Stimulated activated CD4-positive, alpha-beta T cell treated with anti-CD3 and anti-CD28 coated beads, TNF-alpha, amount 100 ng/mL, for 24 hours (primary cell): ENCODE measurements around the gene TATDN2.
"Not testable (repeated sequence)": the region's sequence is repeated elsewhere in the genome, so short reads cannot be mapped to it uniquely, and the experiment has no call there.

Experiments
- DNase-seq, 3 experiments: peaks; one replicate each; pipeline ENCODE4 v3.0.0-alpha.2; 2020; ENCODE audit warnings: low read depth in 3 of 3

The TATDN2 gene

GRCh38 chr3:10234526-10235230, 13.6 kb upstream of the TATDN2 start:
- DNase-seq = no peak

DNA sequence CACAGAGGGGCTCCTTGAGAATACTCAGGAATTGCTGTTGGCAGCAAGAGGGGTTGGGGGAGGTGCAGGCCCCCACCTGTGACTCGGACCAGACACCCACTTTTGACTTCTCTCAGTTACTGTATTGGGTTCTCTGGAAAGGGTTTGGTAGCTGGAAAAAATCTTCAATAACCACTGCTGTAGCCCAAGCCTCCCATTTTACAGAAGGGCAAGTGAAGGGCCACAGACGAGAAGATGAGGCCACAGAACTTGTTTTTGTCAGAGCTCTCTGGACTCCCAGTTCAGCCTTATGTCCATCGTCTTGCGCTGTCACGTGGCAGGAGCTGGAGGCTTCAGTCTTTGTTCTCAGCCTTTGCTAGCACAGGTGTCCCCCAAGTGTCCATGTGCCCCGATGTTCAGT, 12.7 kb upstream of the TATDN2 start:
- no peak for DNase-seq

GRCh38 chr3:10238345-10239183, 9.7 kb upstream of the TATDN2 start:
- DNase-seq = no peak

GRCh38 chr3:10240799-10241198, 7.5 kb upstream of the TATDN2 start:
- DNase-seq = no peak

DNA sequence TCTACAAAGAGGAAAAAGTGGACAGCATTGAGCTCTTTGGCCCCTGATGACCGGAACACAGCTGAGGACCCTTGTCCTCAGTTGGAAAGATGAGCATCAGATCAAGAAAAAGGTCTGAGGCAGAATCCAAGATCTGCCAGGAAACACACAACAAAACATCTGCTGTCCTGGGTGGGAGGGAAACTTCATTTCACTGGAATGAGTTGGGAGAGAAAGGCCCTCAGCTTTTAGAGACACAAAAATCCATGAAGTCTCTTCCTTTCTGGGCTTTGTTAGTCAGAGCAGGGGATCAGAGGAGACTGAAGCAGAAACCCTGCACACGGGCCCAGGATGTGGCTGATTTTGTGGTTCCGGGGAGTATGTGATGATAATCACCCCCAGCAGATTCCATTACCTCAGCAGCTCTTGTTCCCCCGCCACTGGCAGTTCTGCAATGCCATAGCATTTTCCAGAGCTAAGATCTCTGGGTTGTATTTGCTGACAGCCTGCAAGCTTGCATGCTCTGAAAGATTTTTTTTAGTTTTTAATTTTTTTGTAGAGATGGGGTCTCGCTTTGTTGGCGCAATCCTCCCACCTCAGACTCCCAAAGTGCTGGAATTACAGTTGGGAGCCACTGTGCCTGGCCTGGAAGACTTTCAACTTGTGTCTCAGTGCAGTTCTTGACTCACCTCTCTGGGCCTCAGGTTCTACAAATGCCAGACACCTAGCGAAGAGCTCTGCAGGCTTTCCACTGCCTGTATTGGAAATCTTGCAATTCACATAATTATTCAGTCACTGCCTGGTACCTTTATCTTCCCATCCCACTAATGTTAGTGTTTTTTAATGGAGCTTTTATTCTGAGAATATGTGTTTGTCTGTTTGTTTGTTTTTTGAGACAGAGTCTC, 5.8 kb upstream of the TATDN2 start:
- peak; percentile 53 to 75 (median 57) for DNase-seq

- no peak for DNase-seq
Measured at GRCh38 chr3:10244009-10244408, 4.2 kb upstream of the TATDN2 start.

DNA sequence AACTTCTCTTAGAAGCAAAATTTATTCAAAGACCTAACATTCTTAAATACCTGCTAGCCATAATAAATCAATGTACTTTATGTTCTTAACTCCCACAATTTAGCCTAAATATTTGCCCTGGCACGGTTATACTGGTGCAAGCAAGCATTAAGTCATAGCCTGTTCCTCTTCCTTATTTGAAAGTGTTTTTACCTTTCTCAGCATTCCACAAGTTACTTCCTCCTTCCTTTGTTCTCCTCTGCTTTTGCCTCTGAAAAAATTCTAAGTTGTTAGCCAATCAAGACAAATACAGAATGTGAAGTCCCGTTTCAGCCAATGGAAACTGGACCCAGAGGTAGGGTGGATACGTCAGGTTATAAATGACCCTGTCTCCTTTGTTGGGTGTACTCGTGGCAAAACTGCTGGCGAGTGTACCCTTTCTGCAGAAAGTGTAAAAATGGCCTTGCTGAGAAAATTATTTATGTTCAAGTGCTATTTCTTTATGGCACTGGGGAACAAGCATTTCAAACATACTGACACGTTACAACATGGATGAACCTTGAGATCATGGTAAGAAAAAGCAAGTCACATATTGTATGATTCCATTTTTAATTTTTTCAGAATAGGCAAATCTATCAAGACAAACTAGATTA, 3.1 kb upstream of the TATDN2 start:
- DNase-seq = no peak

GRCh38 chr3:10247679-10248183, 528 bp upstream of the TATDN2 start:
- DNase-seq = no peak

DNA sequence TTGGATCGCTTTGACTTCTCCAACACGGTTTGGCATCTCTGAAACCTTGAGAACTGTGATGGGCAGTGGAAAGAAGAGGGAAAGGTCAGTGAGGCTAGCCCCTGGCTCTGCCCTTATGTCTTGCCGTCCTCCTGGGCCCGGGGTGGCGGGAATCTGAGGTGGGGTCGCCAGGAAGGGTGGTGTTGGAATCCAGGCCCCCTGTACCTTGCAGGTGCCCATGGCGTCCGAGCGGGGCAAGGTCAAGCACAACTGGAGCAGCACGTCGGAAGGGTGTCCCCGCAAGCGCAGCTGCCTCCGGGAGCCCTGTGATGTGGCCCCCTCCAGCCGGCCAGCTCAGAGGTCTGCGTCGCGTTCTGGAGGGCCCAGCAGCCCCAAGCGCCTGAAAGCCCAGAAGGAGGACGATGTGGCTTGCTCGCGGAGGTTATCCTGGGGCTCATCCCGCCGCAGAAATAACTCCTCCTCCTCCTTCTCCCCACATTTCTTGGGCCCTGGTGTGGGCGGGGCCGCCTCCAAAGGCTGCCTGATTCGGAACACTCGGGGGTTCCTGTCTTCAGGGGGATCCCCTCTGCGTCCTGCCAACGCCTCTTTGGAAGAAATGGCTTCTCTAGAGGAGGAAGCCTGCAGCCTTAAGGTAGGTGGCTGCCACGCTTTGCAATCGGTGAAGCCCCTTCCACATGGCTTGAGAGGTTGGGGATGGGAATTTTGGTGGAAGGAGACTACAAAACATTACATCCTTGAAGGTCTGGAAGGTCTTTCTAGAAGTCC, 907 bp downstream of the TATDN2 start:
- DNase-seq = peak; percentile 33 to 82 (median 38)

- DNase-seq = no peak
Measured at GRCh38 chr3:10249833-10250232, 1.6 kb downstream of the TATDN2 start.

GRCh38 chr3:10251006-10251405, 2.7 kb downstream of the TATDN2 start:
- no peak for DNase-seq

DNA sequence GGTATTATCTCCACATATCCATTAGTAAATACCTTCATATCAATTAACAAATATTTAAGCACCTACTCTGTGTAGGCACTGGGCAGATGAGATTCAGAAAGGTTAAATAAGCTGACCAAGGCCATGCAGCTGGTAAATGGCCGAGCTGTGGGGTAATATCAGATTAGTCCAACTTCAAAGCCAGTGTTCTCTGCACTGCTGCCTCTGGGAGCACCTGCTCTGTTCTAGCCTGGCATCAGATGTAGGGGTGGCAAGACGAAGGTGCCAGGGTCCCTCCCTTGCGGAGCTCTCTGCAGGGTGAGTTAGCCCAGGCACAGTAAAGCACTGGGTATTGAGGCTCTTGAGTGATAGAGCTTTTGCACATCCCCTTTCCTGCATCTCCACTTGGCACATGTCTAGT, 5.5 kb downstream of the TATDN2 start:
- no peak for DNase-seq

DNA sequence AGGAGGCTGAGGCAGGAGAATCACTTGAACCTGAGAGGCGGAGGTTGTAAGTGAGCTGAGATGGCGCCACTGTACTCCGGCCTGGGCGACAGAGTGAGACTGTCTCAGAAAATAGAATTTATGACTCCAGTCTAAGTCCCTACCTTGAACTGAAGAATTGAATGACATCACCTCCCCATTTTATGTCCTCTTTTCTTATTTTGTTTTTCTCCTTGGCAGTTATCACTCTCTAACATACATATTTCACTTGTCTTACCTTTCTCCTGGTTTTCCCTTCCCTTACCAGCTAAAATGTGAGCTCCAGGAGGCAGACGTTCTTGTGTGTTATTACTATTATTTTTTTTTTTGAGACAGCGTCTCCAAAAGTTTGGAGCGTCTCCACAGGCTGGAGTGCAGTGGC, 7.6 kb downstream of the TATDN2 start:
- DNase-seq = no peak

GRCh38 chr3:10259036-10259435, 10.8 kb downstream of the TATDN2 start:
- DNase-seq = no peak

DNA sequence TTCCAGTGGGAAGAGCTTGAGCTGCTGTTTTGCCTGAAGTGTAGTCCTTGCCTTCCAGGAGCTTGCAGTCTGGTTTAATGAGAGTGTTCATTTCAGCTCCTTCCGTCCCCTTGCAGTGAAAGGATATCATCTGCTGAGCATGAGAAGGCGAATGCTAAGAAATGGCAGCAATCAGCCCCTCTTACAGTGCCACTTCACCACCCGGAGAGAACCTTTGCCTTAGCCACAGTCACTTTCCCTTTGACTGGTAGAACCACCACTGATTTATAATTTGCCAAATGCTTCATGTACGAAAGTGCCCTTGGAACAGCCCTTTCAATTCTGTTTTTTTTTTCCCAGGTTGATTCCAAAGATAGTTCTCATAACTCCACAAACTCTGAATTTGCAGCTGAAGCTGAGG, 11.5 kb downstream of the TATDN2 start:
- DNase-seq = no peak

DNA sequence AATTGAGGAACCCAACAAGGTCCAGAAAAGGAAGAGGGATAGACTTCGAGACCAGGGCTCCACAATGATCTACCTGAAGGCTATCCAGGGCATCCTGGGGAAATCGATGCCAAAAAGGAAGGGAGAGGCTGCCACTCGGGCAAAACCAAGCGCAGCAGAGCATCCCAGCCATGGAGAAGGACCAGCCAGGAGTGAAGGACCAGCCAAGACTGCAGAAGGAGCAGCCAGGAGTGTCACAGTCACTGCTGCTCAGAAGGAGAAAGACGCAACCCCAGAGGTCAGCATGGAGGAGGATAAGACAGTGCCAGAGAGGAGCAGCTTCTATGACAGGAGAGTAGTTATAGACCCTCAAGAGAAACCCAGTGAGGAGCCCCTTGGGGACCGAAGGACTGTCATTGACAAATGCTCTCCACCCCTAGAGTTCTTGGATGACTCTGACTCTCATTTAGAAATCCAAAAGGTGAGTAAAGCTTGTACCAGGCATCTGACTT, 12.0 kb downstream of the TATDN2 start:
- DNase-seq = no peak

DNA sequence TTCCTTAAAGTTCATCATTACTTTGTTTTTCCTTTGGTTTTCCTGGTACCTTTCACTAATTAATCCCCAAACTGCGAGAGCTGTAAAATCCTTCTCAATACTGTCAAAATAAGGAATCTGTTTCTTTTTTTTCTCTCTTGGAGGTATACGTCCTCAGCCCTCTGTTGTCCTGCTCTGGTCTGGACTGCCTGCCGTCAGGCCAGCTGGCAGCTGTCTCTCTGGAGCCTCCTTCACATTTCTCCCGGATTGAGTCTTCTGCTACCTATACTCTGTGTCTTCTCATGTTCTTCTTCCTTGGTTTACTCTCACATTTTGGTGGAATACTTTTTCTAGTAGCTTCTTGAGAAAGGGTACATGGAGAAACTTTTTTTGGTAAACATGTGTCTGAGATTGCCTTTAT, 13.8 kb downstream of the TATDN2 start:
- DNase-seq = no peak

GRCh38 chr3:10263646-10264363, 15.5 kb downstream of the TATDN2 start:
- DNase-seq = peak; percentile 34 to 70 (median 51)

- DNase-seq = no peak
Measured at GRCh38 chr3:10265833-10266232, 17.6 kb downstream of the TATDN2 start.

DNA sequence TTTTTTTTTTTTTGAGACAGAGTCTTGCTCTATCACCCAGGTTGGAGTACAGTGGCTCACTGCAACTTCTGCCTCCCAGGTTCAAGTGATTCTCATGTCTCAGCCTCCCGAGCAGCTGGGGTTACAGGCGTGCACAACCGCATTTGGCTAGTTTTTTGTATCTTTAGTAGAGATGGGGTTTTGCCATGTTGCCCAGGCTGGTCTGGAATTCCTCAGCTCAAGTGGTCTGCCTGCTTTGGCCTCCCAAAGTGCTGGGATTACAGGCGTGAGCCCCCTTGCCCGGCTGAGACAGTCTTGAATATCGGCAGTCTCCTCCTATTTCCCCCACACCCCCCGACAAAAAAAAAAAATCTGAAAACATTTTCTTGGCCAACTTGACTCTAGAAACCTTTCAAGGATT, 18.7 kb downstream of the TATDN2 start:
- DNase-seq = not testable (repeated sequence)
